ENCODE data around the gene CTNNA3.

The CTNNA3 gene

GRCh38 chr10:66162560-66163143 lies 1533.3 kb downstream of the CTNNA3 start:
- no peak overlapping the region for H3K4me3 ChIP-seq (ENCODE audit: low read length)
- TF ChIP-seq CTCF (conservative IDR thresholded peaks at IDR 0.05; ENCODE audit: low read depth, low read length), result no peak
- no peak for DNase-seq (ENCODE audit: low read depth)

DNA sequence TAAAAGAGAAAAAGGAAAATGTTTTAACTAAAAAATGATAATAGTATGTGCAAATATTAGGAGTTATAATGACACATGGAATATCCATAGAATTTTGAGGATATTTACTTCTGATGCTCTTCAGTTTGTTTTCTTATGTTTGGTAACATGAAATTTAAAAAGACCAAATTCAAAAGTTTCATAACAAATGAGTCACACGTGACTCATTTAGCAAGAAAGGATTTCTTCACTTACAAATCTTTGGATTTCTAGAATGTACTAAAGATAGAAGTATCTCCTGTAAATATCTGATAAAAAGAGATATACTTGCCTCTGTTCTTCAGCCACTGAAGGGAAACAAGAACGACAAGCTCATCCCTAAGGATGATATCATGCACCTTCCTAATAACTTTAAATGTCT lies 1544.6 kb downstream of the CTNNA3 start:
- TF ChIP-seq CTCF (conservative IDR thresholded peaks at IDR 0.05; ENCODE audit: low read depth, low read length), result no peak
- DNase-seq (ENCODE audit: low read depth), result no peak
- no peak overlapping the region for H3K4me3 ChIP-seq (ENCODE audit: low read length)

DNA sequence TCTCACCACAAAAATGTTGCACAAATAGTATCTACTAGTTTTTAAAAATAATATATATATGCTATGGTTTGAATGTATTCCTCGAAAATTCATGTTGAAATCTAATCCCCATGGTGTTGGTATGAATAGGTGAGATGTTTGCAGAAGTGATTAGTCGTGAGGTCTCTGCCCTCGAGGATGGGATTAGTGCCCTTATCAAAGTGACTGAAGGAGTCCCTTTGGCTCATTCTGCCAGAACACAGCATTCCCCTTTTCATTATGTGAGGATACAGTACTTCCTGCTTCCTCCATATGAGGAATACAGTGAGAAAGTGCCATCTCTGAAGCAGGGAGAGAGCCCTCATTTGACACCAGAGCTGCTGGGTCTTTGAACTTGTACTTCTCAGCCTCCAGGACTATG lies 1547.7 kb downstream of the CTNNA3 start:
- no peak for DNase-seq (ENCODE audit: low read depth)
- no peak overlapping the region for H3K4me3 ChIP-seq (ENCODE audit: low read length)
- TF ChIP-seq CTCF (conservative IDR thresholded peaks at IDR 0.05; ENCODE audit: low read depth, low read length), result no peak

GRCh38 chr10:66144016-66144415 lies 1552.0 kb downstream of the CTNNA3 start:
- no peak for DNase-seq (ENCODE audit: low read depth)
- H3K4me3 ChIP-seq (ENCODE audit: low read length), result no peak overlapping the region
- TF ChIP-seq CTCF (conservative IDR thresholded peaks at IDR 0.05; ENCODE audit: low read depth, low read length), result no peak

DNA sequence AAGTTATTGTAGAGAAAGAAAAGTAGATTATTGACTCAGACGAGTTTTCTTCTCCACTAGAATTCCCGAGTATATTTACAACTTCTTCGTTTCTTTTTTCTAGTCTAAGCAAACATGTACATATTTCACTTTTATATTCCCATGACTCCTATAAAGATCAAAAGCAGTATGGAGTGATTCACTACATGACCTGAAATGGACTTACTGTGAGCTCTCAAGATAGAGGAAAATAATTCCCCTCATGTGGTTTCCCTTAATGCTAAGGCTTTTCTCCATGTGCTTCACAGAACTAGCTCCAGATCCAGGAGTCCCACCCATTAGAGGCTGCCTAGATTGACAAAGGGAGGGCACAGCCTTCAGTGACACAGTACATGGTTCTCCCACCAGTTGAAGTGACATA lies 1593.2 kb downstream of the CTNNA3 start:
- no peak for DNase-seq (ENCODE audit: low read depth)
- no peak overlapping the region for H3K4me3 ChIP-seq (ENCODE audit: low read length)
- TF ChIP-seq CTCF (conservative IDR thresholded peaks at IDR 0.05; ENCODE audit: low read depth, low read length), result no peak

DNA sequence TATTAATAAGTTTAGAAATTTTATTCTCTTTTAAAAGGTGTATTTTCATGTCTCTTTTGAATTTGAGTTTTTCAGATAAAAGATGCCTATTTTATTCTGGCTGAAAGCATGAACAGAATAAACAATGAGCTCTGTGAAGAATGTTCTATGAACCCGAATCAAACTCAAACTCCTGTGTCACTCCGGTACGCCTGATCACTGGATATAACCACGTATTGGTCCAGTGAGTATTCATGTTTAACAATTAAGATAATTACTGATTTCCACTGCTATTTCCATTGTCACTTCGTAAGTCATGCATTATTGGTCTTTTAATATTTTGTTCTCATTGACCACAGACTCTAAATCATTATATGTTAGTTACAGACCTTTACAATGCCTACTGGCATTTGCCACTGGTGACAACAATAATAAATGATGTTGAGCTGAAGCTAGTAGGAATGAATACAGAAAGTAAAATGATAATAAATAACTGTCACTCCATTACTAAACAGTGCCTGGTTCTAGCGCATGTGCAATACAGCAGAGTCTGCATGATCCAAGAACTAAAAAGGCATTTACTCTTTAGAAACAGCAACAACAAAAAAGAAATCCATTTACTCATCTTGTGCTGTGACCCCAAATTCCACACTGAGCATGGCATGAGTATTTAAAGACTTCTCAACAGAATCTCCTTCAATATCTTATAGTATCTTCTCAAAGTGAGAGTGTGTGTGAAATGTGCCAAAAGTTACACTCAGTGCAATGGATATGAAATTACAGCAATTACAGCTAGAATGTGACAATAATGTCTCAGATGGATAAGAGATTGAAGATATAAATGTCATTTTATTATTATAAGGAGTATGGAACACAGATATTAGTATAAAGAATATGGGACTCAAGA lies 1597.2 kb downstream of the CTNNA3 start:
- TF ChIP-seq CTCF (conservative IDR thresholded peaks at IDR 0.05; ENCODE audit: low read depth, low read length), result no peak
- DNase-seq (ENCODE audit: low read depth), result no peak
- no peak overlapping the region for H3K4me3 ChIP-seq (ENCODE audit: low read length)

GRCh38 chr10:66095610-66096009 lies 1600.4 kb downstream of the CTNNA3 start:
- H3K4me3 ChIP-seq (ENCODE audit: low read length), result no peak overlapping the region
- TF ChIP-seq CTCF (conservative IDR thresholded peaks at IDR 0.05; ENCODE audit: low read depth, low read length), result no peak
- no peak for DNase-seq (ENCODE audit: low read depth)

All from retinal pigment epithelial cell (primary cell).